ENCODE measurements around the gene RUNX2.

The RUNX2 gene

DNA sequence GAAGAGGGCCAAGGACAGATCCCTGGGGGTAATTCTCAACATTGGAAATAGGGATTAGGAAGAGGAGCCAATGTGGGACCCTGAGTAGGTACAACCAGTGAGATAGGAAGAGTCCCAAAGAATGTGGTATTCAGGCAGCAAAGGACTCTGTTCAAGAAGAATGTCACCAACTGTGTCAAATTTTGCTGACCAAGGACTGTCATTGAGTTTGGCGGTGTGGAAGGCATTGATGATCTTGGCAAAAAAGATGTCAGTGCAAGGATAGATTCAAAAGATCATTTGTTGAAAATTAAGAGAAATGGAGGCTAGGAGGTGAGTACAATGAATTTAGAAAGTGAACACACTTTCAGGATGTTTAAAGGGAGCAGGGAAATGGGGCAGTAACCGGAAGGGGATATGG, 132.0 kb downstream of the RUNX2 start:
- Histone ChIP-seq H2AFZ (ENCODE audit: low read length) (no peak overlapping the region), H3K36me3 (ENCODE audit: insufficient read depth, low read length) (no peaks in the 10 kb centered on the region), H3K4me3 (ENCODE audit: low read depth, low read length, poor library complexity, severe bottlenecking) (no peak overlapping the region), H3K9me3 (ENCODE audit: low read length) (no peaks in the 10 kb centered on the region), H3K4me1 (ENCODE audit: insufficient read depth, low read length, severe bottlenecking) (no peaks in the 10 kb centered on the region), H3K27me3 (ENCODE audit: insufficient read depth, low read length) (no peaks in the 10 kb centered on the region), H3K27ac (ENCODE audit: low read depth, low read length, poor library complexity, severe bottlenecking) (no peak overlapping the region), H3K9ac (ENCODE audit: low read length) (no peak overlapping the region), H3F3A (ENCODE audit: insufficient read depth, low read length) (no peaks in the 10 kb centered on the region), H3K4me2 (ENCODE audit: low read length) (no peak overlapping the region), H3K9me2 (ENCODE audit: low read depth, low read length) (no peaks in the 10 kb centered on the region), H3K79me2 (ENCODE audit: insufficient read depth, low read length) (no peaks in the 10 kb centered on the region), H4K20me1 (ENCODE audit: insufficient read depth, low read length) (no peaks in the 10 kb centered on the region)
- TF ChIP-seq, protein P1, sequence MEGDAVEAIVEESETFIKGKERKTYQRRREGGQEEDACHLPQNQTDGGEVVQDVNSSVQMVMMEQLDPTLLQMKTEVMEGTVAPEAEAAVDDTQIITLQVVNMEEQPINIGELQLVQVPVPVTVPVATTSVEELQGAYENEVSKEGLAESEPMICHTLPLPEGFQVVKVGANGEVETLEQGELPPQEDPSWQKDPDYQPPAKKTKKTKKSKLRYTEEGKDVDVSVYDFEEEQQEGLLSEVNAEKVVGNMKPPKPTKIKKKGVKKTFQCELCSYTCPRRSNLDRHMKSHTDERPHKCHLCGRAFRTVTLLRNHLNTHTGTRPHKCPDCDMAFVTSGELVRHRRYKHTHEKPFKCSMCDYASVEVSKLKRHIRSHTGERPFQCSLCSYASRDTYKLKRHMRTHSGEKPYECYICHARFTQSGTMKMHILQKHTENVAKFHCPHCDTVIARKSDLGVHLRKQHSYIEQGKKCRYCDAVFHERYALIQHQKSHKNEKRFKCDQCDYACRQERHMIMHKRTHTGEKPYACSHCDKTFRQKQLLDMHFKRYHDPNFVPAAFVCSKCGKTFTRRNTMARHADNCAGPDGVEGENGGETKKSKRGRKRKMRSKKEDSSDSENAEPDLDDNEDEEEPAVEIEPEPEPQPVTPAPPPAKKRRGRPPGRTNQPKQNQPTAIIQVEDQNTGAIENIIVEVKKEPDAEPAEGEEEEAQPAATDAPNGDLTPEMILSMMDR (IDR thresholded peaks at IDR 0.05; ENCODE audit: low read length) = no peak
- no peak for TF ChIP-seq EZH2 (IDR thresholded peaks at IDR 0.05; ENCODE audit: borderline replicate concordance, low read length)

DNA sequence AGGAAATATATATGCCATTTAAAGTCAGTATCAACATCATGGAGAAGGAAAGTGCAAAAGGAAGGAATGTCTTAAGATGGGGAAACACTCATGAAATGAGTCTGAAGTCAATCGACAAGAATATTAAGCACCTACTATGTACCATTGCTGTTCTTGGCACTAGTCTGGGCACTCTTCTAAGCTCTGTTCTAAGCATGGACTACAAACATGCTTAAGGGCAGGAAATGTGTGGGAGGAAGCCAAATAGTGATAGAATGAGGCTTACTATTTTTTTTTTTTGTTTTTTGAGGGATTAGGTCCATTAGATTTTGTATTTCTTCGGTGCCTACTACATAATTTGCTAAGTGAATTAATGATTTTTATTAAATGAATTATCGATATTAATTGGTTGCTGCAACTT, 133.4 kb downstream of the RUNX2 start:
- no peak overlapping the region for H3K4me3 ChIP-seq (ENCODE audit: low read depth, low read length, poor library complexity, severe bottlenecking)
- no peak overlapping the region for H3K4me2 ChIP-seq (ENCODE audit: low read length)
- H2AFZ ChIP-seq (ENCODE audit: low read length) = no peak overlapping the region
- no peaks in the 10 kb centered on the region for H3K9me3 ChIP-seq (ENCODE audit: low read length)
- no peaks in the 10 kb centered on the region for H3K79me2 ChIP-seq (ENCODE audit: insufficient read depth, low read length)
- H3K27ac ChIP-seq (ENCODE audit: low read depth, low read length, poor library complexity, severe bottlenecking) = no peak overlapping the region
- H4K20me1 ChIP-seq (ENCODE audit: insufficient read depth, low read length) = no peaks in the 10 kb centered on the region
- no peaks in the 10 kb centered on the region for H3K36me3 ChIP-seq (ENCODE audit: insufficient read depth, low read length)
- no peak overlapping the region for H3K9ac ChIP-seq (ENCODE audit: low read length)
- H3K4me1 ChIP-seq (ENCODE audit: insufficient read depth, low read length, severe bottlenecking) = no peaks in the 10 kb centered on the region
- no peaks in the 10 kb centered on the region for H3F3A ChIP-seq (ENCODE audit: insufficient read depth, low read length)
- no peaks in the 10 kb centered on the region for H3K27me3 ChIP-seq (ENCODE audit: insufficient read depth, low read length)
- TF ChIP-seq EZH2 (IDR thresholded peaks at IDR 0.05; ENCODE audit: borderline replicate concordance, low read length) = no peak
- TF ChIP-seq, protein P1 (IDR thresholded peaks at IDR 0.05; ENCODE audit: low read length) = no peak
- no peaks in the 10 kb centered on the region for H3K9me2 ChIP-seq (ENCODE audit: low read depth, low read length)

DNA sequence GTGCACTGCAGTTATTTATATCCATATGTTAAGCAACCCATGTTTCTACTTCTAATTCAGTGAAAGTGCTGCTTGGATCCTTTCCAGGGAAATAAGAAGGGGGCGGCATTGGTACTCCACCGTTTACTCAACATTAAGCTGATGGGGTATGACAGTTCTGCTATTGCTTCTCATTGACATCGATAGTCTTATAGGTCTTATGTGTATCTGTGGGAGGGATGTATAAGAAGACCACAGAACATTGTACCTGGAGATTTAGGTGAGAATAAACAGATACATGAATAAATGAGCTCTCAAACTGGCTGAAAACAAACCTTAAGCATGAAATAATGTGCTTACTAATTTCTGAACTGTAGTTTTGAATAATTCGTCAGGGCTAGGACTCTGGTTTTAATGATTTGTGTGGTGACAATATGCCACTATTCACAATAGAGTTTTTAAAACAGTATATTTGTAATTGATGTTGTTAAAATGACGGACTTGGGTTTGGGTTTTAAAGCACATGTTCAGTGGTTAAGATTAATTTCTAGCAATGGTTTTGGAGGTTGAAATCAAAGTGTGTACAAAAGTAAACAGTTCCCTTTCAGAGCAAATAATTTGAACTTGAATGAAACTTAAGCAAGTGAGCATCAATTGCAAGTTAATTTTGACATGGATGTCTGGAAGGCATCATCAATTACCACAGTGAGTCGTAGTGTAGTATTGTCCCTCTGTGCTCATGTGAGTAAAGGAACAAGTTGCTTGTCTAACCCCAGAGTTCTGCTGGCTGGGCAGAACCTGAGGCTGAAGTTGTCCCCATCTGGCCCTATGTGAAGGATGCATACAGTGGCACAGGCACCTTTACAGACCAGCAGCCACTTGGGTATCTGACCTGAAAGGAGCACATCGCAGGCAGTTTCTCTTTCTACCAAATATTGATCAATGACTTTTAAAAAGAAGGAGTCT, 134.3 kb downstream of the RUNX2 start:
- Histone ChIP-seq H3K36me3 (ENCODE audit: insufficient read depth, low read length) (no peaks in the 10 kb centered on the region), H3K27ac (ENCODE audit: low read depth, low read length, poor library complexity, severe bottlenecking) (no peak overlapping the region), H3K9me3 (ENCODE audit: low read length) (no peaks in the 10 kb centered on the region), H3K9ac (ENCODE audit: low read length) (no peak overlapping the region), H3K4me3 (ENCODE audit: low read depth, low read length, poor library complexity, severe bottlenecking) (no peak overlapping the region), H2AFZ (ENCODE audit: low read length) (no peak overlapping the region), H3K4me2 (ENCODE audit: low read length) (no peak overlapping the region), H4K20me1 (ENCODE audit: insufficient read depth, low read length) (no peaks in the 10 kb centered on the region), H3K4me1 (ENCODE audit: insufficient read depth, low read length, severe bottlenecking) (no peaks in the 10 kb centered on the region), H3F3A (ENCODE audit: insufficient read depth, low read length) (no peaks in the 10 kb centered on the region), H3K27me3 (ENCODE audit: insufficient read depth, low read length) (no peaks in the 10 kb centered on the region), H3K9me2 (ENCODE audit: low read depth, low read length) (no peaks in the 10 kb centered on the region), H3K79me2 (ENCODE audit: insufficient read depth, low read length) (no peaks in the 10 kb centered on the region)
- TF ChIP-seq, protein P1 (IDR thresholded peaks at IDR 0.05; ENCODE audit: low read length) = no peak
- no peak for TF ChIP-seq EZH2 (IDR thresholded peaks at IDR 0.05; ENCODE audit: borderline replicate concordance, low read length)

Data from OCI-LY1 (cell line).